Right lobe of liver (tissue), 6 donors: Measurements from ENCODE around the gene CFTR. TPM values are rescaled to one million over a fixed set of nuclear protein-coding genes. Genes with fewer than 3 reads are reported as not detected.
A peak's percentile ranks its signal among the peaks of the same experiment; 100 is the strongest.

Source experiments
- ATAC-seq, 4 donors: fragments of 200-7000 bp; cut with Tn5 transposase; one replicate each; pipeline ENCODE4 v1.9.1; 2020; ENCODE audit warnings: mild to moderate bottlenecking in 4 of 4, moderate library complexity in 4 of 4
- DNase-seq, 3 donors: peaks; one replicate each; pipeline ENCODE4 v3.0.0-alpha.2; 2020
- H3K27ac ChIP-seq, 3 donors: fragments of 200-600 bp; one replicate each; pipeline ENCODE4 v1.8.0; 2022
- H3K27me3 ChIP-seq, 2 donors: fragments of 200-600 bp; one replicate each; pipeline ENCODE4 v1.8.0; 2022
- H3K36me3 ChIP-seq, 4 donors: fragments of 200-600 bp; sonication (generic) in 1 of 4; one replicate each; pipeline versions ENCODE4 v1.5.1 to v1.8.0; 2017 to 2022; ENCODE audit warnings: control low read depth in 1 of 4
- H3K4me1 ChIP-seq, 4 donors: fragments of 200-600 bp; sonication (generic) in 1 of 4; one replicate each; pipeline versions ENCODE4 v1.5.1 to v1.8.0; 2017 to 2022; ENCODE audit warnings: control low read depth in 1 of 4
- H3K4me3 ChIP-seq, 3 donors: fragments of 200-600 bp; one replicate each; pipeline ENCODE4 v1.8.0; 2022
- H3K9me3 ChIP-seq, 4 donors: fragments of 200-600 bp; sonication (generic) in 1 of 4; one replicate each; pipeline versions ENCODE4 v1.5.1 to v1.8.0; 2017 to 2022; ENCODE audit warnings: control low read depth in 1 of 4
- CTCF ChIP-seq, 4 donors: fragments of 200-600 bp in 3 of 4; fragments of 450-650 bp in 1 of 4; IDR thresholded peaks; one replicate each; pipeline versions ENCODE4 v1.5.1 to v1.8.0; 2016 to 2022; ENCODE audit warnings: antibody characterized with exemption in 4 of 4, mild to moderate bottlenecking in 2 of 4
- POLR2A ChIP-seq: fragments of 450-650 bp; IDR thresholded peaks from one replicate; pipeline ENCODE4 v1.6.1; 2017; ENCODE audit warnings: antibody characterized with exemption, mild to moderate bottlenecking
- WGBS: methylation state at CpG from one replicate; pipeline ENCODE4 v1.1.6; 2018; ENCODE audit warnings: low coverage, low lambda C conversion rate; ENCODE audit not compliant: insufficient coverage; ENCODE audit errors: missing lambda C conversion rate; 5-methylcytosine and 5-hydroxymethylcytosine counted together
- intact Hi-C, 2 donors: fragments of 100-400 bp; cut with DNase I; formaldehyde crosslinking; loops; one replicate each; pipeline versions ENCODE4 v1.11.2 to v1.14.1; 2022
- total RNA-seq, 6 experiments: library from RNA; depleted of rRNA in 2 of 6; stranded (reverse); fragments of >200 nt in 2 of 6; fragmentation: NEBNext Ultra II Directional in 3 of 6; extraction: Animal tissue kit (Norgen Biotek cat#: 25700) in 3 of 6; gene quantifications; one replicate each; pipeline versions ENCODE4 v1.1.0 to v1.2.4, GENCODE V29; 2016 to 2023
- donor health status: DM: no; HTN: yes; CAD: no.
- donor health status: DM: no; HTN: no; CAD: no.
- donor health status: DM: no; HTN: no; CAD: no.
- donor health status: DM: no; HTN: yes; CAD: no.
- donor health status: DM: no; HTN: yes; CAD: no.

CFTR gene
- total RNA-seq, 6 experiments from 2014 or later, result 0.50 to 4.5 (median 1.5) TPM

GRCh38 chr7:117468174-117468573, 11.7 kb upstream of the CFTR start:
- ATAC-seq (no peak), DNase-seq (no peak)
- H3K27me3 ChIP-seq, result no peaks in the 10 kb centered on the region
- intact Hi-C loops, result no loop called here
- H3K4me3 ChIP-seq, result no peak overlapping the region
- no peak overlapping the region for H3K27ac ChIP-seq
- WGBS, result 76% methylated on average over 2 of the region's 2 CpGs
- H3K36me3 ChIP-seq, result no peaks in the 10 kb centered on the region
- H3K9me3 ChIP-seq, result no peaks in the 10 kb centered on the region
- TF ChIP-seq POLR2A (no peak), CTCF (IDR thresholded peaks at IDR 0.05) (no peak)
- no peaks in the 10 kb centered on the region for H3K4me1 ChIP-seq

GRCh38 chr7:117470777-117471176, 9.0 kb upstream of the CFTR start:
- 51% methylated on average over 4 of the region's 5 CpGs for WGBS
- intact Hi-C loops, result no loop called here
- TF ChIP-seq CTCF (IDR thresholded peaks at IDR 0.05) (no peak), POLR2A (no peak)
- Histone ChIP-seq H3K36me3 (no peaks in the 10 kb centered on the region), H3K27ac (no peak overlapping the region), H3K4me1 (no peaks in the 10 kb centered on the region), H3K27me3 (no peaks in the 10 kb centered on the region), H3K9me3 (no peaks in the 10 kb centered on the region), H3K4me3 (no peak overlapping the region)
- ATAC-seq (peak in 2 of 4 donors; percentile 26 to 73), DNase-seq (peak in 1 of 3 donors; percentile 52)

DNA sequence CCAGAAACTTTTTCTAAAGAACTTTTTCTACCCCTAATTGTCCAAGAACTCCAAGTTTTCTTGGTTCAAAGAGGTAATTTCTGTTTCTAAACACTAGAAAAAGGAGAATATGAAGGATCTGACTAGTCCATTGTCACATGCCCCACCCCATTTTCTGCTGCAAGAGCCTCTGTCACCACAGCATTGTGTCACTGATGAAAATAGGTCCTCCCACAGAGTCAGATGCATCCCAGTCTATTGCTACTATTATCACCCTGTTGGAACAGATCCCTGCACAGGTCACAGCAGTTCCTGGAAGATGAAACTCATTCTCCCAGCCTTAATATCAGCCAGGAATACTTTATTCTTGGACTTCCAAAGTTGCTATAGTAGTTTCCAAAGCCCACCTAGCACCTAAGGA, 7.5 kb upstream of the CFTR start:
- DNase-seq, result no peak
- ATAC-seq, result no peak
- Histone ChIP-seq H3K27me3 (no peaks in the 10 kb centered on the region), H3K36me3 (no peaks in the 10 kb centered on the region), H3K4me1 (no peaks in the 10 kb centered on the region), H3K9me3 (no peaks in the 10 kb centered on the region), H3K27ac (no peak overlapping the region), H3K4me3 (no peak overlapping the region)
- TF ChIP-seq CTCF (IDR thresholded peaks at IDR 0.05) (no peak), POLR2A (no peak)
- intact Hi-C loops, result no loop called here

DNA sequence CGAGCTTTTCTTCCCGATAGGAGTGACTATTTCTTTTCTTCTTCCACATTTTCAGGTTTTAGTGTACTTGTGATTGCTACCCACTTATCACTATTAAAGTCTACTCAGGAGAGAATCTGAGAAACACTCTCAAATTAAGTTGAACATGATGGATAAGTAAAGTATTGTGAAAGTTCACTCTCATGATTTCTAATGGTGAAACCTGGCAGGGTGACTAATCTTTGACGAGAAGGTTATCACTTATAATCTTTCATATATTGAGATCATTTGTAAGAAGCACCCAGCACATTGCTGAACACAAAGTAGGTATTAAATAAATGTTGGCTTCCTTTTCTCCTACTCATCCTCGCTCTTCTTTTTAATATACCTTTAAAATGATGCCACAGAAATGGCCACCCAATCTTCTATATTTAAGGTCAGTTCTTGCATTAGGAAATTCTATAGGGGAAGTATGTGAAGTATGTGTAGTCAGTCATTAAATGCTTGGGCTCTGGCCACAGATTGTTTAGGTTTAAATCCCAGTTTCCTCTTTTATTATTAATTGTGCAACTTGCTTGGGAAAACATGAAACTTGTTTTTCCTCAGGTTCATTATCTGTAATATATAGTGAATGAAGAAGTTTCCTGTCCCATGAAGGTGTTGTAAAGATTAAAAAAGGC, 3.1 kb upstream of the CFTR start:
- Histone ChIP-seq H3K4me1 (peaks cover 0 to 3% (median 0%) of the 10 kb centered on the region in 4 donors), H3K36me3 (no peaks in the 10 kb centered on the region), H3K27me3 (peaks cover 0 to 5% of the 10 kb centered on the region in 2 donors), H3K9me3 (no peaks in the 10 kb centered on the region), H3K4me3 (no peak overlapping the region), H3K27ac (no peak overlapping the region)
- 79% methylated on average over 4 of the region's 4 CpGs for WGBS
- intact Hi-C loops, result no loop called here
- TF ChIP-seq CTCF (IDR thresholded peaks at IDR 0.05) (no peak), POLR2A (no peak)
- DNase-seq, result no peak
- no peak for ATAC-seq

DNA sequence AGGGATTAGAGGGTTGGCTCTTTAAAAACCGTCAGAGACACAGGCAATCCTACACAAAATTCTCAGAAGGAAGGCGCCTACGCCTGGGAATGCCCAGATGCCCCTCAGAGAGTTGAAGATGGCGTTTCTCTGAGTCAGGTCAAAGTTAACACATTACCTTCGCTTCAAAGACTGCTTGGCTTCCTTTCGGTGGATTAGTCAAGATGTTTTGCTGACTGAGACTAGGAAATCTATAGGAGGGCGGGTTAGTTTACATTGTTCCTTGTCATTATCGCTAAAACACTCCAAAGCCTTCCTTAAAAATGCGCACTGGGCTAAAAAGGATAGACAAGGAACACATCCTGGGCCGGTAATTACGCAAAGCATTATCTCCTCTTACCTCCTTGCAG, 995 bp upstream of the CFTR start:
- H3K36me3 ChIP-seq, result no peaks in the 10 kb centered on the region
- intact Hi-C loops, result no loop called here
- H3K9me3 ChIP-seq, result no peaks in the 10 kb centered on the region
- WGBS, result 48% methylated on average over 4 of the region's 11 CpGs
- H3K4me3 ChIP-seq, result no peak overlapping the region
- TF ChIP-seq POLR2A, result no peak
- TF ChIP-seq CTCF (IDR thresholded peaks at IDR 0.05), result no peak
- peaks cover 0 to 5% of the 10 kb centered on the region in 2 donors for H3K27me3 ChIP-seq
- peaks cover 0 to 3% (median 0%) of the 10 kb centered on the region in 4 donors for H3K4me1 ChIP-seq
- DNase-seq (no peak), ATAC-seq (no peak)
- no peak overlapping the region for H3K27ac ChIP-seq
